OCI-LY1 (cell line): ENCODE measurements around the gene ESPNL.

Experiments
- H2AFZ ChIP-seq: fragments of 200-600 bp; sonication (generic), shearing (Covaris generic); 2 replicates; pipeline ENCODE4 v1.6.0; 2014; ENCODE audit warnings: antibody characterized with exemption, mild to moderate bottlenecking, low read length
- H3F3A ChIP-seq: fragments of 200-600 bp; sonication (generic), shearing (Covaris generic); 2 replicates; pipeline ENCODE4 v1.6.0; 2014; ENCODE audit warnings: mild to moderate bottlenecking, antibody characterized with exemption, low read length, moderate library complexity; ENCODE audit not compliant: insufficient read depth
- H3K27ac ChIP-seq: fragments of 200-600 bp; sonication (generic); 2 replicates; pipeline ENCODE4 v1.5.1; 2014; ENCODE audit warnings: low read length, mixed run types, mild to moderate bottlenecking, low read depth; ENCODE audit not compliant: poor library complexity, severe bottlenecking
- H3K27me3 ChIP-seq: fragments of 200-600 bp; sonication (generic); 2 replicates; pipeline ENCODE4 v1.6.0; 2014; ENCODE audit warnings: antibody characterized with exemption, mild to moderate bottlenecking, low read length, moderate library complexity; ENCODE audit not compliant: insufficient read depth
- H3K36me3 ChIP-seq: fragments of 200-600 bp; sonication (generic); 2 replicates; pipeline ENCODE4 v1.6.1; 2014; ENCODE audit warnings: mild to moderate bottlenecking, antibody characterized with exemption, low read length, moderate library complexity, mixed read lengths; ENCODE audit not compliant: insufficient read depth
- H3K4me1 ChIP-seq: fragments of 200-600 bp; sonication (generic); 2 replicates; pipeline ENCODE4 v1.5.1; 2014; ENCODE audit warnings: mild to moderate bottlenecking, low read length, moderate library complexity; ENCODE audit not compliant: insufficient read depth, severe bottlenecking
- H3K4me2 ChIP-seq: fragments of 200-600 bp; sonication (generic), shearing (Covaris generic); 2 replicates; pipeline ENCODE4 v1.6.1; 2014; ENCODE audit warnings: low read length
- H3K4me3 ChIP-seq: fragments of 200-600 bp; sonication (generic); 2 replicates; pipeline ENCODE4 v1.5.1; 2014; ENCODE audit warnings: low read length, low read depth, mild to moderate bottlenecking, mixed read lengths; ENCODE audit not compliant: poor library complexity, severe bottlenecking
- H3K79me2 ChIP-seq: fragments of 200-600 bp; shearing (Covaris generic); 2 replicates; pipeline ENCODE4 v1.6.1; 2016; ENCODE audit warnings: mixed run types, low read length, mixed read lengths; ENCODE audit not compliant: insufficient read depth
- H3K9ac ChIP-seq: fragments of 200-600 bp; sonication (generic), shearing (Covaris generic); 2 replicates; pipeline ENCODE4 v1.6.1; 2014; ENCODE audit warnings: mild to moderate bottlenecking, low read length, mixed read lengths
- H3K9me2 ChIP-seq: fragments of 200-600 bp; sonication (generic), shearing (Covaris generic); 2 replicates; pipeline ENCODE4 v1.6.1; 2014; ENCODE audit warnings: low read depth, mild to moderate bottlenecking, low read length, mixed read lengths
- H3K9me3 ChIP-seq: fragments of 200-600 bp; shearing (Covaris generic); 2 replicates; pipeline ENCODE4 v1.6.1; 2014; ENCODE audit warnings: low read length, mixed read lengths
- H4K20me1 ChIP-seq: fragments of 200-600 bp; sonication (generic), shearing (Covaris generic); 2 replicates; pipeline ENCODE4 v1.6.0; 2016; ENCODE audit warnings: mild to moderate bottlenecking, low read length; ENCODE audit not compliant: insufficient read depth
- EZH2 ChIP-seq: fragments of 200-600 bp; sonication (generic), shearing (Covaris generic); IDR thresholded peaks from 2 replicates; pipeline ENCODE4 v1.8.0; 2017; ENCODE audit warnings: borderline replicate concordance, mixed run types, mild to moderate bottlenecking, antibody characterized with exemption, low read length, moderate library complexity, mixed read lengths
- TF ChIP-seq, protein P1 (sequence below): fragments of 200-600 bp; sonication (generic), shearing (Covaris generic); IDR thresholded peaks from 2 replicates; pipeline ENCODE4 v1.5.1; 2017; ENCODE audit warnings: mild to moderate bottlenecking, antibody characterized with exemption, low read length, moderate library complexity, mixed read lengths

Gene ESPNL

DNA sequence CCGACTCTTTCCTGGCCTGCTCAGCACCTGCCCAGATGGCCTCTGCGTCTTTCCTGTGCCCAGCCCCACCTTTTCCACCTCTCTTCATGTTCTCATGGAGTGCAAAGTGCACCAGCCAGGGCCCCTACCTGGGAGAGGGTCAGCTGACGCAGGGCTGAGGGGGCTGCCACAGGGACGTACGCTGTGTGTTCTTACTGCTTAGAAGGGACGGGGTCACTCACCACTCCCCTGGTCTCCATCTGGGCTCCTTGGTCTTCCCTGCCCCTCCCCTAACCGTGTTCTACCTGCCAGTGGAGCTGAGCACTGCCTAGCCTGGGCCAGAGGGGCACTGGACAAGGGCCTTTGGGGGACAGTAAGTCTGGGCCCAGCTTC is 67.2 kb downstream of the ESPNL start:
- Histone ChIP-seq H3K9me3 (no peaks in the 10 kb centered on the region), H3K36me3 (peaks cover 34% of the 10 kb centered on the region), H3K79me2 (no peaks in the 10 kb centered on the region), H3K9ac (no peak overlapping the region), H3K9me2 (no peaks in the 10 kb centered on the region), H3K4me2 (no peak overlapping the region), H2AFZ (no peak overlapping the region), H3K4me1 (no peaks in the 10 kb centered on the region), H3K27me3 (no peaks in the 10 kb centered on the region), H3K27ac (no peak overlapping the region), H3K4me3 (no peak overlapping the region), H4K20me1 (no peaks in the 10 kb centered on the region), H3F3A (no peaks in the 10 kb centered on the region)
- no peak for TF ChIP-seq EZH2
- TF ChIP-seq, protein P1, sequence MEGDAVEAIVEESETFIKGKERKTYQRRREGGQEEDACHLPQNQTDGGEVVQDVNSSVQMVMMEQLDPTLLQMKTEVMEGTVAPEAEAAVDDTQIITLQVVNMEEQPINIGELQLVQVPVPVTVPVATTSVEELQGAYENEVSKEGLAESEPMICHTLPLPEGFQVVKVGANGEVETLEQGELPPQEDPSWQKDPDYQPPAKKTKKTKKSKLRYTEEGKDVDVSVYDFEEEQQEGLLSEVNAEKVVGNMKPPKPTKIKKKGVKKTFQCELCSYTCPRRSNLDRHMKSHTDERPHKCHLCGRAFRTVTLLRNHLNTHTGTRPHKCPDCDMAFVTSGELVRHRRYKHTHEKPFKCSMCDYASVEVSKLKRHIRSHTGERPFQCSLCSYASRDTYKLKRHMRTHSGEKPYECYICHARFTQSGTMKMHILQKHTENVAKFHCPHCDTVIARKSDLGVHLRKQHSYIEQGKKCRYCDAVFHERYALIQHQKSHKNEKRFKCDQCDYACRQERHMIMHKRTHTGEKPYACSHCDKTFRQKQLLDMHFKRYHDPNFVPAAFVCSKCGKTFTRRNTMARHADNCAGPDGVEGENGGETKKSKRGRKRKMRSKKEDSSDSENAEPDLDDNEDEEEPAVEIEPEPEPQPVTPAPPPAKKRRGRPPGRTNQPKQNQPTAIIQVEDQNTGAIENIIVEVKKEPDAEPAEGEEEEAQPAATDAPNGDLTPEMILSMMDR = no peak

DNA sequence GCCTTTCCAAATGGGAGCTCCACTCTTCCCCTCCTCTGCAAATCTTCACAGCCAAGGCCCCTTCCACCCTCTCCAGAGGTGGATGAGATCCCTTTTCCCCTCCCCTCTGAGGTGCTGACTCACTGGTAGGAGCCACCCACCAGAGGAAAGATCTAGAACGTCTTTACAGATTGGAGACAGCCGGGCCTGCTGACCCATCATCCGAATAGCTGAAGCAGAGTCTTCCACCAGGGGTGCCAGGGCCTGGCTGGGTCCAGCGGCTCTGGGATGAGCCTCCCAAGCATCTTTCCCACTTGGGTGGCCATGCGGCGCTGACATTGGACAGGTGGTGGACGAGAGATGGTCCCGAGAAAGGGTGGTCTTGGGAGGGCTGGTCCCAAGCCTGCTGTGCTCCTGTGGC is 67.6 kb downstream of the ESPNL start:
- H3K4me2 ChIP-seq = no peak overlapping the region
- H3K9me2 ChIP-seq = no peaks in the 10 kb centered on the region
- H3K4me1 ChIP-seq = no peaks in the 10 kb centered on the region
- H3K9ac ChIP-seq = no peak overlapping the region
- peaks cover 38% of the 10 kb centered on the region for H3K36me3 ChIP-seq
- no peak overlapping the region for H3K27ac ChIP-seq
- no peak overlapping the region for H3K4me3 ChIP-seq
- no peak overlapping the region for H2AFZ ChIP-seq
- TF ChIP-seq, protein P1 = no peak
- no peaks in the 10 kb centered on the region for H3K9me3 ChIP-seq
- H3K79me2 ChIP-seq = no peaks in the 10 kb centered on the region
- H4K20me1 ChIP-seq = no peaks in the 10 kb centered on the region
- H3K27me3 ChIP-seq = no peaks in the 10 kb centered on the region
- H3F3A ChIP-seq = no peaks in the 10 kb centered on the region

DNA sequence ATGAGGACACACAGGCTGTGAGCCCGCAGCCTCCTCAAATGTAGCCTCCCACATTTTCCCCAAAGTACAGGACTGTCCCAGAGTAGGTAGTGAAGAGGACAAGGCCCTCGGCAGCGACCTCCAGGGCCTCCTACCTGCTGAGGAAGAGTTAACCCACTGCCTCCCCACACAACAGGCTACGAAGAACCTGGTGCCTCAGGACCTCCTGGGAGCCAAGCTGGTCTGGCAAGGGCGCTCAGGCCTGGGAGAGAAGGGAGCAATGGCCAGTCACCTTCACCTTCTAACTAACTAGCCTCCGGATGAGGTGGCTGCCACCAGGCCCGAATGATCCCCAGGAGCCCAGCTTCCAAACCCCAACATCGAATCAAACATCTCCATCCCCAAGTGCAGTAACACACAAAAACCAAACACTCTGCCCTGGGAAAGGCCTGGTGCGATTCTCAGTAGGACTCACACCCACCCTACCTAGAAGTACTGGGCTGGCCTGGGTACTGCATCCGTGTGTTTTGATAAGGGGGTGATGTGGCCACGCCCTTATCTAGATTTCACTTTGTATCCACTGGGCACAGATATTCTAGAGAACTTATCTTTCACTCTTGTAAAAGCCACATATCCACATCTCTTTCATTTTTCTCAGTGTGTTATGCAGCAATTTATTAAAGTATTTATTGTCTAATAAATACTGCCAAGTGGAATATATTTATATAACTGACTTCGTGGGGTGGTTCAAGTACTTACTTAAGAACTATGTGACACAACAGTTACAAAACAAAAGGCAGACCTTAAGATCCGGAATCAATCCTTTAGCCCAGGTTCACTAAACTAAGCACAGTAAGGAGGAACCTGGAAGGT is 68.3 kb downstream of the ESPNL start:
- no peak overlapping the region for H3K27ac ChIP-seq
- no peaks in the 10 kb centered on the region for H4K20me1 ChIP-seq
- H2AFZ ChIP-seq = no peak overlapping the region
- H3K4me3 ChIP-seq = no peak overlapping the region
- TF ChIP-seq, protein P1 = no peak
- no peak for TF ChIP-seq EZH2
- H3K9me2 ChIP-seq = no peaks in the 10 kb centered on the region
- no peaks in the 10 kb centered on the region for H3K4me1 ChIP-seq
- no peak overlapping the region for H3K9ac ChIP-seq
- H3K27me3 ChIP-seq = no peaks in the 10 kb centered on the region
- no peaks in the 10 kb centered on the region for H3K9me3 ChIP-seq
- no peak overlapping the region for H3K4me2 ChIP-seq
- no peaks in the 10 kb centered on the region for H3K79me2 ChIP-seq
- H3F3A ChIP-seq = no peaks in the 10 kb centered on the region
- H3K36me3 ChIP-seq = peaks cover 45% of the 10 kb centered on the region
